K562 (cell line): ENCODE results near the gene ISOC1. TPM values are rescaled to one million over a fixed set of nuclear protein-coding genes. Genes with fewer than 3 reads are reported as not detected.

Experiments used
- ATF1 ChIP-seq, 2 experiments: fragments of 450-650 bp in 1 of 2; IDR thresholded peaks; 2 replicates each; pipeline ENCODE4 v1.6.1; 2016; ENCODE audit warnings: missing compliant biosample characterization in 1 of 2, missing genetic modification characterization in 1 of 2
- BCL6 ChIP-seq: fragments of 250-450 bp; sonication (Bioruptor Pico); IDR thresholded peaks from 2 replicates; pipeline ENCODE4 v1.4.0; 2020
- CREM ChIP-seq: IDR thresholded peaks from 2 replicates; pipeline ENCODE4 v1.6.1; 2014; ENCODE audit warnings: antibody characterized with exemption, low read depth
- IFI16 ChIP-seq: fragments of 250-450 bp; sonication (Bioruptor Pico); IDR thresholded peaks from 2 replicates; pipeline ENCODE4 v2.1.2; 2022; ENCODE audit warnings: mild to moderate bottlenecking, inconsistent platforms
- MED1 ChIP-seq: sonication (generic); formaldehyde crosslinking; IDR thresholded peaks from 2 replicates; pipeline ENCODE4 v1.8.1; 2023; ENCODE audit warnings: missing genetic modification reagents, borderline replicate concordance
- MEIS2 ChIP-seq: fragments of 450-650 bp; IDR thresholded peaks from 2 replicates; pipeline ENCODE4 v1.6.1; 2014; ENCODE audit warnings: mild to moderate bottlenecking; ENCODE audit not compliant: partially characterized antibody
- PHB2 ChIP-seq: fragments of 450-650 bp; IDR thresholded peaks from 2 replicates; pipeline ENCODE4 v1.6.1; 2017; ENCODE audit warnings: low read depth
- PYGO2 ChIP-seq: fragments of 450-650 bp; IDR thresholded peaks from 2 replicates; pipeline ENCODE4 v1.6.1; 2016; ENCODE audit warnings: mild to moderate bottlenecking, missing genetic modification characterization, moderate library complexity, missing compliant biosample characterization
- RAD51 ChIP-seq: fragments of 450-650 bp; IDR thresholded peaks from 2 replicates; pipeline ENCODE4 v1.7.1; 2016; ENCODE audit warnings: low read depth, mild to moderate bottlenecking, borderline replicate concordance
- RBFOX2 ChIP-seq: fragments of 200-400 bp; formaldehyde crosslinking; IDR thresholded peaks from 2 replicates; pipeline ENCODE4 v1.6.1; 2017; ENCODE audit warnings: low read depth, mild to moderate bottlenecking, low read length, moderate library complexity
- RBM22 ChIP-seq: fragments of 200-400 bp; formaldehyde crosslinking; IDR thresholded peaks from 2 replicates; pipeline ENCODE4 v1.6.1; 2018; ENCODE audit warnings: low read length, low read depth; ENCODE audit not compliant: poor library complexity, severe bottlenecking
- SOX6 ChIP-seq: fragments of 450-650 bp; IDR thresholded peaks from 2 replicates; pipeline ENCODE4 v1.6.1; 2014; ENCODE audit warnings: mild to moderate bottlenecking
- SP1 ChIP-seq: sonication (generic); formaldehyde crosslinking; IDR thresholded peaks from 2 replicates; pipeline ENCODE4 v1.8.1; 2022; ENCODE audit warnings: mild to moderate bottlenecking, missing genetic modification reagents
- TOE1 ChIP-seq, 2 experiments: fragments of 450-650 bp in 1 of 2; sonication (generic) in 1 of 2; formaldehyde crosslinking in 1 of 2; IDR thresholded peaks; 2 replicates each; pipeline versions ENCODE4 v1.7.1 to v1.8.0; 2016 to 2022; ENCODE audit warnings: borderline replicate concordance in 2 of 2, mild to moderate bottlenecking in 2 of 2, antibody characterized with exemption in 1 of 2, inconsistent platforms in 1 of 2, low read depth in 1 of 2, missing genetic modification reagents in 1 of 2, moderate library complexity in 1 of 2
- ZNF12 ChIP-seq: sonication (generic); formaldehyde crosslinking; IDR thresholded peaks from 2 replicates; pipeline ENCODE4 v1.4.0; 2020; ENCODE audit warnings: mild to moderate bottlenecking, missing genetic modification reagents
- ZNF212 ChIP-seq: fragments of 450-650 bp; formaldehyde crosslinking; IDR thresholded peaks from 2 replicates; pipeline ENCODE4 v1.4.0; 2020; ENCODE audit warnings: mild to moderate bottlenecking
- ZNF23 ChIP-seq: fragments of 250-450 bp; sonication (Bioruptor Pico); IDR thresholded peaks from 2 replicates; pipeline ENCODE4 v1.4.0; 2020; ENCODE audit warnings: mild to moderate bottlenecking
- ZNF347 ChIP-seq: fragments of 450-650 bp; formaldehyde crosslinking; IDR thresholded peaks from 2 replicates; pipeline ENCODE4 v1.4.0; 2020; ENCODE audit warnings: low read depth, mild to moderate bottlenecking, moderate library complexity
- ZNF699 ChIP-seq: fragments of 250-450 bp; sonication (Bioruptor Pico); IDR thresholded peaks from 2 replicates; pipeline ENCODE4 v1.8.0; 2021; ENCODE audit warnings: mild to moderate bottlenecking, moderate library complexity; ENCODE audit not compliant: insufficient replicate concordance
- ZNF785 ChIP-seq: fragments of 250-450 bp; sonication (Bioruptor Pico); IDR thresholded peaks from 2 replicates; pipeline ENCODE4 v1.4.0; 2020; ENCODE audit warnings: mild to moderate bottlenecking
- polyA plus RNA-seq, 8 experiments: library from polyadenylated mRNA; depleted of rRNA in 4 of 8; stranded (reverse) in 5 of 8; unstranded in 3 of 8; fragments of >200 nt; fragmentation: Nextera tagmentation in 2 of 8; fragmentation: Illumina TruSeq in 1 of 8; extraction: Ambion mirVana in 2 of 8; extraction: Trizol in 1 of 8; gene quantifications; 2 replicates each; pipeline versions ENCODE4 v1.2.1 to v1.2.3, GENCODE V29; 2011 to 2014; ENCODE audit warnings: inconsistent platforms in 1 of 8, missing spikeins in 1 of 8
- total RNA-seq, 7 experiments: library from RNA; depleted of rRNA in 6 of 7; stranded (reverse); fragments of >200 nt in 6 of 7; fragmentation: Illumina TruSeq in 2 of 7; extraction: Trizol in 2 of 7; gene quantifications; 2 replicates each; pipeline versions ENCODE4 v1.2.1 to v1.2.3, GENCODE V29; 2011 to 2021; ENCODE audit warnings: low replicate concordance in 1 of 7
- TF ChIP-seq, protein P1 (sequence below), 2 experiments: fragments of 450-650 bp; IDR thresholded peaks; 2 replicates each; pipeline ENCODE4 v1.6.1; 2016
- TF ChIP-seq, protein P2 (sequence below), 2 experiments: fragments of 450-650 bp; conservative IDR thresholded peaks; 2 replicates each; pipeline ENCODE4 v1.6.1; 2017; ENCODE audit warnings: mild to moderate bottlenecking in 2 of 2, moderate library complexity in 2 of 2
- TF ChIP-seq, protein P3 (sequence below): fragments of 450-650 bp; IDR thresholded peaks from 2 replicates; pipeline ENCODE4 v1.6.1; 2016; ENCODE audit warnings: antibody characterized with exemption

The ISOC1 gene
- total and polyA plus RNA-seq, 9 of the 15 experiments (the other 6 are each of a cell fraction or from before 2014, with no cell fraction given): 14.0 to 67.9 (median 51.3) TPM

DNA sequence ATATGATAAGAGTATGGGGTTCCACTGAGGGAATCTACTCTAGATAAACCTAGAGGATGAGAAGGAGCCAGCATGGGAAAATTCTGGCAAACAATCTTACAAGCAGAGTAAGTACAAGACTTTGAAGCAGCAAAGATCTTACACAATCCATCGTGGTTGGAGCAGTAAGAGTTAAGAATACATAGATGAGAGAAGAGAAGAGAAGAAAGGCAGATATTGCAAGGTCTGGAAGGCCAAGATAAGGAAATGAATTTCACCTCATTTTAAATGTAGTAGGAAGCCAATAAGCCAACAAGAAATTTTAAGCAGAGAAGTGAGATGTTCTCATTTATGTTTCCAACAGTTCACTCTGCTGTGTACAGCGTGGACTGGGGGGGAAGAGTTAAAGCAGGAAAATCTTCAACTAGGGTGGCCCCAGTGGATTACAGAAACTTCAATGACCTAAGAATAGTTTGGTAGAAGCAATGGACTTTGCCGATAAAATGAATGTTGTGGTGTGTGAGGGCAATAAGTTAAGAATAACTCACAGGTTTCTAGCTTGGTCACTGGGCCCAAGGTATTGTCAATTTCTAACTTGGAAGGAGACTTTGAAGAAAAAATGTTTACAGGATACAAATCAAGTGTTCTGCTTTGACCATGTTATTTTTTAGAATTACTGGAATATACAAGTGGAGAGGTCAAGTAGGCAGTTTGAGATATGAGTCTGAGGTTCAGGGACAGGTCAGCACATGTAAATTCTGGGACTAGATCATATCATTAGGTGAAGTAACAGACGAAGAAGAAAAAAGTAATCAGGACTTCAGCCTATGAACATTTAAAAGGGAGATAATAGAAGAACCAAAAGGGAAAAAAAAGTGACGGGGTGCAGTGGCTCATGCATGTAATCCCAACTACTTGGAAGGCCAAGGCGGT lies 12.1 kb upstream of the ISOC1 start (continued):
- TF ChIP-seq, protein P1, sequence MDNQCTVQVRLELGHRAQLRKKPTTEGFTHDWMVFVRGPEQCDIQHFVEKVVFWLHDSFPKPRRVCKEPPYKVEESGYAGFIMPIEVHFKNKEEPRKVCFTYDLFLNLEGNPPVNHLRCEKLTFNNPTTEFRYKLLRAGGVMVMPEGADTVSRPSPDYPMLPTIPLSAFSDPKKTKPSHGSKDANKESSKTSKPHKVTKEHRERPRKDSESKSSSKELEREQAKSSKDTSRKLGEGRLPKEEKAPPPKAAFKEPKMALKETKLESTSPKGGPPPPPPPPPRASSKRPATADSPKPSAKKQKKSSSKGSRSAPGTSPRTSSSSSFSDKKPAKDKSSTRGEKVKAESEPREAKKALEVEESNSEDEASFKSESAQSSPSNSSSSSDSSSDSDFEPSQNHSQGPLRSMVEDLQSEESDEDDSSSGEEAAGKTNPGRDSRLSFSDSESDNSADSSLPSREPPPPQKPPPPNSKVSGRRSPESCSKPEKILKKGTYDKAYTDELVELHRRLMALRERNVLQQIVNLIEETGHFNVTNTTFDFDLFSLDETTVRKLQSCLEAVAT (IDR thresholded peaks at IDR 0.05): peak; percentile 71 to 82; a peak in 3 of 4 replicates
- TF ChIP-seq ZNF12 (CRISPR knock-in tag): no peak
- TF ChIP-seq, protein P2, sequence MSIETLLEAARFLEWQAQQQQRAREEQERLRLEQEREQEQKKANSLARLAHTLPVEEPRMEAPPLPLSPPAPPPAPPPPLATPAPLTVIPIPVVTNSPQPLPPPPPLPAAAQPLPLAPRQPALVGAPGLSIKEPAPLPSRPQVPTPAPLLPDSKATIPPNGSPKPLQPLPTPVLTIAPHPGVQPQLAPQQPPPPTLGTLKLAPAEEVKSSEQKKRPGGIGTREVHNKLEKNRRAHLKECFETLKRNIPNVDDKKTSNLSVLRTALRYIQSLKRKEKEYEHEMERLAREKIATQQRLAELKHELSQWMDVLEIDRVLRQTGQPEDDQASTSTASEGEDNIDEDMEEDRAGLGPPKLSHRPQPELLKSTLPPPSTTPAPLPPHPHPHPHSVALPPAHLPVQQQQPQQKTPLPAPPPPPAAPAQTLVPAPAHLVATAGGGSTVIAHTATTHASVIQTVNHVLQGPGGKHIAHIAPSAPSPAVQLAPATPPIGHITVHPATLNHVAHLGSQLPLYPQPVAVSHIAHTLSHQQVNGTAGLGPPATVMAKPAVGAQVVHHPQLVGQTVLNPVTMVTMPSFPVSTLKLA (conservative IDR thresholded peaks at IDR 0.05): peak in 1 of 2 experiments; percentile 62; a peak in 2 of 4 replicates
- TF ChIP-seq IFI16: no peak
- TF ChIP-seq MED1: no peak
- TF ChIP-seq SOX6: peak; percentile 85
- TF ChIP-seq ZNF212 (CRISPR knock-in tag): no peak
- TF ChIP-seq RBFOX2: peak; percentile 11; the same call in 1 of the 2 replicates
- TF ChIP-seq TOE1 (IDR thresholded peaks at IDR 0.05; ENCODE audit: borderline replicate concordance): no peak; the same call in 1 of the 2 replicates
- no peak for TF ChIP-seq TOE1 (CRISPR knock-in tag; IDR thresholded peaks at IDR 0.05; ENCODE audit: borderline replicate concordance, low read depth)
- no peak for TF ChIP-seq CREM
- no peak for TF ChIP-seq BCL6
- peak; percentile 57; the same call in 1 of the 2 replicates for TF ChIP-seq PHB2
- no peak for TF ChIP-seq ZNF347
- TF ChIP-seq ZNF785: no peak
- TF ChIP-seq, protein P3, sequence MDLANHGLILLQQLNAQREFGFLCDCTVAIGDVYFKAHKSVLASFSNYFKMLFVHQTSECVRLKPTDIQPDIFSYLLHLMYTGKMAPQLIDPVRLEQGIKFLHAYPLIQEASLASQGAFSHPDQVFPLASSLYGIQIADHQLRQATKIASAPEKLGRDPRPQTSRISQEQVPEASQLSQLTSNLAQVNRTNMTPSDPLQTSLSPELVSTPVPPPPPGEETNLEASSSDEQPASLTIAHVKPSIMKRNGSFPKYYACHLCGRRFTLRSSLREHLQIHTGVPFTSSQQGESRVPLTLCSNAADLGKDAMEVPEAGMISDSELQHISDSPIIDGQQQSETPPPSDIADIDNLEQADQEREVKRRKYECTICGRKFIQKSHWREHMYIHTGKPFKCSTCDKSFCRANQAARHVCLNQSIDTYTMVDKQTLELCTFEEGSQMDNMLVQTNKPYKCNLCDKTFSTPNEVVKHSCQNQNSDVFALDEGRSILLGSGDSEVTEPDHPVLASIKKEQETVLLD: no peak
- TF ChIP-seq ZNF699: no peak
- TF ChIP-seq RAD51: no peak
- no peak for TF ChIP-seq PYGO2 (tag)
- TF ChIP-seq MEIS2: peak; percentile 37
- no peak for TF ChIP-seq ZNF23
- TF ChIP-seq ATF1 (CRISPR knock-in tag; IDR thresholded peaks at IDR 0.05): no peak
- 0 out of 2 replicates have a peak, but pooled peaks have one; percentile 22 for TF ChIP-seq ATF1 (tag; IDR thresholded peaks at IDR 0.05)
- no peak for TF ChIP-seq SP1 (CRISPR knock-in tag)
- no peak for TF ChIP-seq RBM22
